Measurements from ENCODE around the gene SH3GL1.

- no peak for TF ChIP-seq CTCF (IDR thresholded peaks at IDR 0.05; ENCODE audit: poor library complexity)
- TF ChIP-seq EZH2 (IDR thresholded peaks at IDR 0.05; ENCODE audit: borderline replicate concordance), result no peak
- TF ChIP-seq EZH2phosphoT487 (IDR thresholded peaks at IDR 0.05; ENCODE audit: low read depth, severe bottlenecking, unreplicated experiment), result no peak
Observed at GRCh38 chr19:4362831-4363545, 37.4 kb downstream of the SH3GL1 start.

All from hepatocyte (in vitro differentiated cells).